NB4 (cell line): ENCODE results near the gene WRAP73.

Experiments
- CTCF ChIP-seq: IDR thresholded peaks from one replicate; pipeline ENCODE4 v1.5.1; 2012; ENCODE audit warnings: low read depth, low read length
- MAX ChIP-seq: IDR thresholded peaks from 2 replicates; pipeline ENCODE4 v1.6.1; 2011; ENCODE audit warnings: low read depth, low read length
- MYC ChIP-seq: IDR thresholded peaks from 2 replicates; pipeline ENCODE4 v1.6.1; 2011; ENCODE audit warnings: low read depth, low read length
- POLR2A ChIP-seq: IDR thresholded peaks from 2 replicates; pipeline ENCODE4 v1.6.1; 2011; ENCODE audit warnings: mild to moderate bottlenecking; ENCODE audit not compliant: insufficient read length; ENCODE audit errors: extremely low read depth

- TF ChIP-seq CTCF = no peak
- no peak for TF ChIP-seq MAX
- no peak for TF ChIP-seq POLR2A
- TF ChIP-seq MYC = no peak
Measured at GRCh38 chr1:3679098-3679555, 29.2 kb upstream of the WRAP73 start.
